HepG2 (cell line): Measurements from ENCODE around the gene BACH1. TPM values are rescaled to one million over a fixed set of nuclear protein-coding genes. Genes with fewer than 3 reads are reported as not detected.

Experiments
- ATAC-seq: fragments of 200-7000 bp; cut with Tn5 transposase; 3 replicates; pipeline ENCODE4 v1.9.1; 2020; ENCODE audit warnings: mild to moderate bottlenecking, moderate library complexity
- BruUV-seq: library from RNA; stranded (reverse); fragments of 400-500 nt; replicated peaks from 2 replicates; lab custom pipeline; 2021; lab: Mats Ljungman, UMichigan
- CTCF ChIA-PET: fragments of 300-600 bp; formaldehyde crosslinking; extraction: SDS; loops from one replicate; lab custom pipeline; 2021; ENCODE audit warnings: low total read pairs, inconsistent platforms, low intra/inter-chr PET ratio; lab: Yijun Ruan, JAX
- POLR2A ChIA-PET: fragments of 350-600 bp; sonication (Branson Sonifier 250); formaldehyde crosslinking; loops from one replicate; lab custom pipeline; 2020; ENCODE audit warnings: antibody characterized with exemption, inconsistent platforms; lab: Yijun Ruan, JAX
- DNase-seq: peaks from one replicate; pipeline ENCODE4 v3.0.0-alpha.2; 2015; ENCODE audit warnings: low spot score
- FAIRE-seq: peaks from 3 replicates; lab custom pipeline; 2011; peaks lifted over from hg19 to GRCh38; lab: Jason Lieb, UNC
- H2AFZ ChIP-seq: one replicate; pipeline ENCODE4 v1.6.1; 2011; ENCODE audit warnings: low read length, inconsistent platforms
- H3K27ac ChIP-seq: fragments of 300-600 bp; 3 replicates; pipeline ENCODE4 v1.8.0; 2011; ENCODE audit warnings: mixed run types, mild to moderate bottlenecking, mixed read lengths, low read length, inconsistent platforms; ENCODE audit not compliant: insufficient read depth; ENCODE audit errors: extremely low read length
- H3K27me3 ChIP-seq, 2 experiments: fragments of 200-600 bp in 1 of 2; 2 replicates in 1 of 2; 3 replicates in 1 of 2; pipeline versions ENCODE4 v1.6.0 to v1.8.0; 2011; ENCODE audit warnings: low read length in 2 of 2, mild to moderate bottlenecking in 2 of 2, moderate library complexity in 2 of 2, inconsistent platforms in 1 of 2; ENCODE audit not compliant: insufficient read depth in 2 of 2, control insufficient read depth in 1 of 2
- H3K36me3 ChIP-seq, 2 experiments: fragments of 200-600 bp in 1 of 2; replicated peaks in 1 of 2; 2 replicates in 1 of 2; 3 replicates in 1 of 2; pipeline versions ENCODE4 v1.5.1 to v1.8.0; 2011; ENCODE audit warnings: low read length in 2 of 2, inconsistent platforms in 1 of 2; ENCODE audit not compliant: insufficient read depth in 2 of 2, control insufficient read depth in 1 of 2
- H3K4me1 ChIP-seq: 2 replicates; pipeline ENCODE4 v1.5.1; 2012; ENCODE audit warnings: low read length, inconsistent platforms; ENCODE audit not compliant: insufficient read depth
- H3K4me2 ChIP-seq: 2 replicates; pipeline ENCODE4 v1.6.0; 2011; ENCODE audit warnings: low read depth, low read length, inconsistent platforms
- H3K4me3 ChIP-seq, 3 experiments: fragments of 200-600 bp in 1 of 3; sonication (generic), shearing (Covaris generic) in 1 of 3; replicated peaks in 1 of 3; 2 replicates each; pipeline ENCODE4 v1.5.1; 2011 to 2016; ENCODE audit warnings: low read length in 3 of 3, inconsistent platforms in 2 of 3, low read depth in 2 of 3, mild to moderate bottlenecking in 2 of 3, control low read depth in 1 of 3, mixed read lengths in 1 of 3; ENCODE audit not compliant: insufficient read depth in 1 of 3
- H3K79me2 ChIP-seq: one replicate; pipeline ENCODE4 v1.6.1; 2011; ENCODE audit warnings: low read length, inconsistent platforms; ENCODE audit not compliant: insufficient read depth
- H3K9ac ChIP-seq: 2 replicates; pipeline ENCODE4 v1.6.0; 2011; ENCODE audit warnings: mild to moderate bottlenecking, low read depth, low read length, inconsistent platforms; ENCODE audit not compliant: insufficient read depth
- H3K9me3 ChIP-seq: 2 replicates; pipeline ENCODE4 v1.5.1; 2012; ENCODE audit warnings: mild to moderate bottlenecking, low read length
- H4K20me1 ChIP-seq: 2 replicates; pipeline ENCODE4 v1.6.0; 2011; ENCODE audit warnings: inconsistent platforms, mild to moderate bottlenecking, low read length, moderate library complexity; ENCODE audit not compliant: insufficient read depth
- DNMT1 ChIP-seq: sonication (generic); formaldehyde crosslinking; IDR thresholded peaks from 2 replicates; pipeline ENCODE4 v1.5.1; 2020; ENCODE audit warnings: mild to moderate bottlenecking, missing genetic modification reagents
- DZIP1 ChIP-seq: sonication (generic); formaldehyde crosslinking; IDR thresholded peaks from 2 replicates; pipeline ENCODE4 v1.5.0; 2020; ENCODE audit warnings: mild to moderate bottlenecking, missing genetic modification reagents
- GMEB2 ChIP-seq: IDR thresholded peaks from 2 replicates; pipeline ENCODE4 v1.6.1; 2016; ENCODE audit warnings: missing biosample characterization, missing genetic modification reagents, low read depth
- MXD4 ChIP-seq: IDR thresholded peaks from 2 replicates; pipeline ENCODE4 v1.6.1; 2016; ENCODE audit warnings: mild to moderate bottlenecking, missing biosample characterization, missing genetic modification reagents
- NFKB2 ChIP-seq: sonication (generic); formaldehyde crosslinking; IDR thresholded peaks from 2 replicates; pipeline ENCODE4 v1.4.0; 2020; ENCODE audit warnings: missing genetic modification reagents, borderline replicate concordance
- NKX3-1 ChIP-seq: sonication (generic); formaldehyde crosslinking; IDR thresholded peaks from 2 replicates; pipeline ENCODE4 v1.5.0; 2020; ENCODE audit warnings: missing genetic modification reagents
- POGK ChIP-seq: sonication (generic); formaldehyde crosslinking; conservative IDR thresholded peaks from 2 replicates; pipeline ENCODE4 v1.8.0; 2022; ENCODE audit warnings: mild to moderate bottlenecking, moderate library complexity, missing genetic modification reagents
- ZNF503 ChIP-seq: sonication (generic); formaldehyde crosslinking; IDR thresholded peaks from 2 replicates; pipeline ENCODE4 v1.4.0; 2020; ENCODE audit warnings: missing genetic modification reagents
- ZNF547 ChIP-seq: sonication (generic); formaldehyde crosslinking; IDR thresholded peaks from 2 replicates; pipeline ENCODE4 v1.5.1; 2020; ENCODE audit warnings: mild to moderate bottlenecking, missing genetic modification reagents
- WGBS: methylation state at CpG from one replicate; pipeline ENCODE4 v1.1.6; 2017; ENCODE audit warnings: low lambda C conversion rate; 5-methylcytosine and 5-hydroxymethylcytosine counted together
- in situ Hi-C: cut with HindIII; loops from 2 replicates; pipeline ENCODE4 v1.10.0; 2017; ENCODE audit warnings: low pct_unique_long_range_greater_than_20kb; ENCODE audit not compliant: extremely low pct_ligation_motif_present
- intact Hi-C: fragments of 100-400 bp; cut with micrococcal nuclease; formaldehyde crosslinking; loops from one replicate; pipeline ENCODE4 v1.10.0; 2022; ENCODE audit not compliant: unreplicated experiment
- polyA plus RNA-seq, 8 experiments: library from polyadenylated mRNA; depleted of rRNA in 3 of 8; stranded (reverse) in 7 of 8; unstranded in 1 of 8; fragments of >200 nt; fragmentation: Illumina TruSeq in 4 of 8; extraction: Trizol in 4 of 8; gene quantifications; 2 replicates each; pipeline versions ENCODE4 v1.2.1 to v1.2.3, GENCODE V29; 2011 to 2016; ENCODE audit warnings: low read depth in 4 of 8, missing spikeins in 1 of 8, mixed read lengths in 1 of 8; ENCODE audit not compliant: insufficient read depth in 1 of 8
- total RNA-seq, 5 experiments: library from RNA; depleted of rRNA; stranded (reverse); fragments of >200 nt; fragmentation: Illumina TruSeq; extraction: Trizol; gene quantifications; 2 replicates each; pipeline ENCODE4 v1.2.3, GENCODE V29; 2016; ENCODE audit warnings: low read depth in 1 of 5

BACH1 gene
- total and polyA plus RNA-seq, 2 of the 13 experiments (the other 11 are each of a cell fraction or from before 2014, with no cell fraction given): 16.5 to 51.7 TPM

GRCh38 chr21:29368906-29369305, 70.2 kb downstream of the BACH1 start:
- Histone ChIP-seq H2AFZ (no peak overlapping the region), H3K27me3 (no peaks in the 10 kb centered on the region), H3K4me1 (no peaks in the 10 kb centered on the region), H3K9ac (no peak overlapping the region), H3K4me3 (no peak overlapping the region), H3K27ac (no peak overlapping the region), H3K79me2 (no peaks in the 10 kb centered on the region), H3K36me3 (peaks cover 1 to 9% of the 10 kb centered on the region in 2 experiments; a peak in 1 of 5 replicates), H4K20me1 (no peaks in the 10 kb centered on the region), H3K9me3 (no peaks in the 10 kb centered on the region), H3K4me2 (no peak overlapping the region)
- in situ Hi-C loops: loop anchor here (5.0 kb wide), 1 partner anchor 272 kb away; no protein-coding TSS in a partner anchor
- no peak for DNase-seq
- no peak for ATAC-seq
- WGBS: 96% methylated on average over 3 of the region's 3 CpGs
- no peak for FAIRE-seq
- no TSS peak for BruUV-seq
- ChIA-PET CTCF (no interaction called here), POLR2A (no interaction called here)
- TF ChIP-seq POGK (CRISPR knock-in tag) (no peak), ZNF503 (CRISPR knock-in tag) (no peak)
- intact Hi-C loops: no loop called here

GRCh38 chr21:29371464-29371863, 72.7 kb downstream of the BACH1 start:
- H4K20me1 ChIP-seq: no peaks in the 10 kb centered on the region
- H3K4me1 ChIP-seq: no peaks in the 10 kb centered on the region
- BruUV-seq: no TSS peak
- CTCF ChIA-PET: interaction anchor here (2.0 to 2.3 kb wide), 2 partner anchors 207 to 282 kb away, joined by 19 to 21 read pairs; no protein-coding TSS in a partner anchor
- no peaks in the 10 kb centered on the region for H3K79me2 ChIP-seq
- no peak overlapping the region for H3K4me2 ChIP-seq
- in situ Hi-C loops: loop anchor here (10.0 kb wide), 1 partner anchor 207 kb away; no protein-coding TSS in a partner anchor
- no peaks in the 10 kb centered on the region for H3K27me3 ChIP-seq
- 98% methylated on average over 4 of the region's 4 CpGs for WGBS
- H3K9ac ChIP-seq: no peak overlapping the region
- POLR2A ChIA-PET: no interaction called here
- no peaks in the 10 kb centered on the region for H3K9me3 ChIP-seq
- no peak overlapping the region for H3K27ac ChIP-seq
- no peak overlapping the region for H3K4me3 ChIP-seq
- FAIRE-seq: no peak
- peaks cover 1 to 9% of the 10 kb centered on the region in 2 experiments; a peak in 1 of 5 replicates for H3K36me3 ChIP-seq
- no peak overlapping the region for H2AFZ ChIP-seq
- DNase-seq: no peak
- no peak for ATAC-seq
- intact Hi-C loops: loop anchor here (10.0 kb wide), 1 partner anchor 473 kb away; no protein-coding TSS in a partner anchor
- TF ChIP-seq MXD4 (CRISPR knock-in tag) (no peak), DNMT1 (CRISPR knock-in tag) (no peak), NKX3-1 (CRISPR knock-in tag) (no peak), ZNF547 (CRISPR knock-in tag) (no peak), DZIP1 (no peak), NFKB2 (CRISPR knock-in tag) (no peak), GMEB2 (no peak)
